Small intestine (tissue), 7 donors: Measurements from ENCODE around the gene ADGRG2. TPM values are rescaled to one million over a fixed set of nuclear protein-coding genes. Genes with fewer than 3 reads are reported as not detected.

ENCODE experiments used
- DNase-seq, 2 donors: peaks; one replicate each; pipeline versions ENCODE4 v3.0.0 to v3.0.0-alpha.2; 2013
- FAIRE-seq: peaks from 2 replicates; lab custom pipeline; 2012; peaks lifted over from hg19 to GRCh38; lab: Jason Lieb, UNC
- H3K27ac ChIP-seq, 3 donors: one replicate each; pipeline ENCODE4 v1.5.1; 2013; ENCODE audit warnings: low read length in 2 of 3, mild to moderate bottlenecking in 2 of 3, control low read depth in 1 of 3, inconsistent platforms in 1 of 3, low read depth in 1 of 3, moderate library complexity in 1 of 3
- H3K27me3 ChIP-seq, 3 donors: one replicate each; pipeline ENCODE4 v1.6.1; 2013; ENCODE audit warnings: low read length in 3 of 3, inconsistent platforms in 1 of 3; ENCODE audit not compliant: control insufficient read depth in 3 of 3, insufficient read depth in 3 of 3
- H3K36me3 ChIP-seq, 3 donors: one replicate each; pipeline ENCODE4 v1.6.1; 2013; ENCODE audit warnings: low read length in 3 of 3, inconsistent platforms in 1 of 3, low read depth in 1 of 3, mild to moderate bottlenecking in 1 of 3, moderate library complexity in 1 of 3; ENCODE audit not compliant: control insufficient read depth in 3 of 3, insufficient read depth in 2 of 3
- H3K4me1 ChIP-seq, 3 donors: one replicate each; pipeline ENCODE4 v1.6.1; 2013; ENCODE audit warnings: low read length in 2 of 3, inconsistent platforms in 1 of 3, low read depth in 1 of 3, mild to moderate bottlenecking in 1 of 3, moderate library complexity in 1 of 3; ENCODE audit not compliant: control insufficient read depth in 3 of 3, insufficient read depth in 2 of 3
- H3K4me3 ChIP-seq, 3 donors: one replicate each; pipeline ENCODE4 v1.5.1; 2013; ENCODE audit warnings: low read length in 3 of 3, control low read depth in 1 of 3, inconsistent platforms in 1 of 3, low read depth in 1 of 3, mild to moderate bottlenecking in 1 of 3, moderate library complexity in 1 of 3
- H3K9me3 ChIP-seq, 2 donors: one replicate each; pipeline ENCODE4 v1.6.1; 2013; ENCODE audit warnings: low read depth in 1 of 2, low read length in 1 of 2; ENCODE audit not compliant: control insufficient read depth in 2 of 2, insufficient read depth in 1 of 2
- WGBS, 3 donors: extraction: QIAGEN DNeasy Blood & Tissue Kit; methylation state at CpG; one replicate each; pipeline ENCODE4 v1.1.7; 2013; 5-methylcytosine and 5-hydroxymethylcytosine counted together
- polyA plus RNA-seq, 4 donors: library from polyadenylated mRNA; stranded (reverse) in 3 of 4; unstranded in 1 of 4; fragments of 200-250 nt in 3 of 4; fragments of 120-200 nt in 1 of 4; gene quantifications; one replicate each; pipeline versions ENCODE4 v1.2.1 to v1.2.3, GENCODE V29; 2013
- donor health status: healthy with polysubstance abuse.
- donor health status: control.
- donor health status: control.
- donor health status: Bipolar disorder and iron deficiency.
- donor health status: healthy.

Gene ADGRG2
- polyA plus RNA-seq, 4 donors = under 0.01 to 1.6 (median 0.27) TPM

DNA sequence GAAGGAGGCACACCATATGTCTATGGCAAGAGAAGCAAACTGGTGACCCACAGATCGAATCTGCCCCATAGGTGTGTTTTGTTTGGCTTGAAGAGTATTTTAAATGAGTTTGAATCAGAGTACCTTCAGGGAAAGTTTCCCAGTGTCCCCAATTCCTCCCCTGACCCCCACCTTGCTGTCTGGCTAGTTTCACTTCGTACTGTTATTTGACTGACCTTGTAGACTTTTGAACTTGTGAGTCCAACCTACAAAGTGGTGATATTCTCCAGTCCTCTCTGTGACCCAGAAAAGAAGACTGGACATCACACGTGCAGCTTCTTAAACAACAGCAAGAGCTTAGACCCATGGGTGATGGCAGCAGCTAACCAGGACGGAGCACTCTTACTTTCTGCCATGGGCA, 177.8 kb downstream of the ADGRG2 start:
- Histone ChIP-seq H3K36me3 (peaks cover 0 to 40% (median 0%) of the 10 kb centered on the region in 3 donors), H3K27me3 (no peaks in the 10 kb centered on the region), H3K9me3 (no peaks in the 10 kb centered on the region), H3K4me1 (peaks cover 0 to 10% (median 0%) of the 10 kb centered on the region in 3 donors), H3K27ac (no peak overlapping the region), H3K4me3 (no peak overlapping the region)
- no peak for DNase-seq
- FAIRE-seq = no peak
- 79 to 89% (median 87%) methylated on average over 4 of the region's 4 CpGs for WGBS, 3 donors

DNA sequence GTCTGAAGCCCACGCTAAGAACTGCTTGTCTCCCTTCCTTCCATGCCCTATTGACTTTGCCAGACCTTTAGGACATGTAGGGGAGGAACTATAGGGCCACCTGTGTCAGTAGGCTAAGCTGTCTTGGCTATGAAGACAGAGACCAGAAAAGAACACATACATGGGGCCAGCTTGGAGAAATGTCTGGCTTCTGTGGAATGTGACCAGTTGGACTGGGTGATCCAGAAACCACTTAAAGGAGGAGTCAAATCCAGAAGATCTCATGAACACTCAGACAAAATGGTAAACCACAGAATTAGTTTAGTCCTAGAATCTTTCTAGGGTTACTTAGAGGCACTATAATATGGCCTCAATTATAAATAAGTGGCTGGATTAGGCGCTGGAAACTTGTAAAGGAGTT, 180.4 kb downstream of the ADGRG2 start:
- DNase-seq (no peak), FAIRE-seq (no peak)
- Histone ChIP-seq H3K4me3 (no peak overlapping the region), H3K9me3 (no peaks in the 10 kb centered on the region), H3K27ac (no peak overlapping the region), H3K27me3 (no peaks in the 10 kb centered on the region), H3K4me1 (peaks cover 0 to 5% (median 0%) of the 10 kb centered on the region in 3 donors), H3K36me3 (peaks cover 0 to 45% (median 0%) of the 10 kb centered on the region in 3 donors)
- WGBS, 3 donors = 79 to 95% (median 81%) methylated on average over 2 of the region's 2 CpGs

Other genes with a start within 250 kb of the ADGRG2 start
- gene PHKA2, start 138.4 kb downstream of the ADGRG2 start, polyA plus RNA-seq = 10 to 100 TPM; 16.8 to 55.6 (median 21.4) TPM
- 100 to 1,000 TPM; 153 to 253 (median 201) TPM for gene PDHA1, start 221.5 kb upstream of the ADGRG2 start, polyA plus RNA-seq